SU-DHL-6 (cell line): Measurements from ENCODE around the gene MPPED2.

Experiments used
- H2AFZ ChIP-seq: fragments of 200-600 bp; sonication (generic); 2 replicates; pipeline ENCODE4 v1.6.1; 2014; ENCODE audit warnings: low read depth, mild to moderate bottlenecking, moderate library complexity, mixed read lengths, antibody characterized with exemption, low read length; ENCODE audit not compliant: severe bottlenecking
- H3F3A ChIP-seq: fragments of 200-600 bp; shearing (Covaris generic); 2 replicates; pipeline ENCODE4 v1.6.0; 2016; ENCODE audit warnings: antibody characterized with exemption, mild to moderate bottlenecking; ENCODE audit not compliant: insufficient read depth
- H3K27ac ChIP-seq: fragments of 200-600 bp; sonication (generic); 2 replicates; pipeline ENCODE4 v1.5.1; 2016; ENCODE audit warnings: low read depth, mild to moderate bottlenecking, low read length, moderate library complexity, mixed read lengths
- H3K27me3 ChIP-seq: fragments of 200-600 bp; sonication (generic), shearing (Covaris generic); 2 replicates; pipeline ENCODE4 v1.6.0; 2014; ENCODE audit warnings: mild to moderate bottlenecking, low read length
- H3K36me3 ChIP-seq: fragments of 200-600 bp; sonication (generic); 2 replicates; pipeline ENCODE4 v1.6.1; 2014; ENCODE audit warnings: mild to moderate bottlenecking, low read length, mixed read lengths
- H3K4me2 ChIP-seq: fragments of 300-600, 200-600 bp; shearing (Covaris generic), sonication (generic); 2 replicates; pipeline ENCODE4 v1.6.0; 2014; ENCODE audit warnings: low read length, low read depth, mild to moderate bottlenecking; ENCODE audit not compliant: poor library complexity, severe bottlenecking
- H3K4me3 ChIP-seq: fragments of 200-600 bp; sonication (generic); 2 replicates; pipeline ENCODE4 v1.5.1; 2014; ENCODE audit warnings: antibody characterized with exemption, low read length, mild to moderate bottlenecking, mixed read lengths; ENCODE audit not compliant: insufficient read depth, poor library complexity, severe bottlenecking
- H3K79me2 ChIP-seq: fragments of 200-600 bp; sonication (generic); 2 replicates; pipeline ENCODE4 v1.6.1; 2014; ENCODE audit warnings: mild to moderate bottlenecking, low read length, moderate library complexity; ENCODE audit not compliant: insufficient read depth
- H3K9ac ChIP-seq: fragments of 200-600 bp; sonication (generic); 2 replicates; pipeline ENCODE4 v1.7.0; 2014; ENCODE audit warnings: mild to moderate bottlenecking, low read length
- H3K9me2 ChIP-seq: fragments of 200-600 bp; sonication (generic); replicated peaks from 2 replicates; pipeline ENCODE4 v1.6.1; 2014; ENCODE audit warnings: low read length; ENCODE audit not compliant: insufficient read depth
- H3K9me3 ChIP-seq: fragments of 200-600 bp; sonication (generic); 2 replicates; pipeline ENCODE4 v1.6.1; 2014; ENCODE audit warnings: low read length, mixed read lengths; ENCODE audit not compliant: insufficient read depth
- H4K20me1 ChIP-seq: fragments of 200-600 bp; sonication (generic); 2 replicates; pipeline ENCODE4 v1.6.1; 2014; ENCODE audit warnings: low read depth, mild to moderate bottlenecking, antibody characterized with exemption, low read length, moderate library complexity, mixed read lengths
- EZH2phosphoT487 ChIP-seq: fragments of 200-600 bp; sonication (generic), shearing (Covaris generic); conservative IDR thresholded peaks from 2 replicates; pipeline ENCODE4 v1.6.1; 2018; ENCODE audit warnings: mild to moderate bottlenecking, antibody characterized with exemption, low read length, moderate library complexity, mixed read lengths
- TF ChIP-seq, protein P1 (sequence below): fragments of 200-600 bp; sonication (generic); IDR thresholded peaks from one replicate; pipeline ENCODE4 v1.5.1; 2017; ENCODE audit warnings: antibody characterized with exemption, mild to moderate bottlenecking, low read length, moderate library complexity; ENCODE audit not compliant: insufficient read depth, poor library complexity, severe bottlenecking

Gene MPPED2

DNA sequence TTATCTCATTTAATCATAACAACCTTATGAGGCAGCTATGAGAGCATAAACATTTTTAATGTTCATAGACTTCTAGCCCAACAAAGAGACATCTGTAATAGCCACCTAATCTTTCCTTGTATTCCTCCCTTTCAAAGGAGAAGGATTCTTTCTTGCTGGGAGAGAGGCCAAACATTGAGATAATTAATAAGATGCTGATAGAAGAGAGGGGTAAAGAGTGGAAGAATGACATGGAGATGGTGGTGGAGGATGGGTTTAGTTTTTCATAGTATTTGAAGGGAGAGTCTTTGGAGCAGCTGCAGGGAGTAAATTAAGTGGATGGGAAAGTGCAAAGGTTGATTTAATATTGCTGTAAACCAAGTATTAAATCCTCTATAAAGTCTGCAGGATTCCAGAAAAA lies 205.3 kb downstream of the MPPED2 start:
- no peaks in the 10 kb centered on the region for H3K36me3 ChIP-seq
- no peak overlapping the region for H2AFZ ChIP-seq
- no peaks in the 10 kb centered on the region for H3K27me3 ChIP-seq
- H3K9me3 ChIP-seq: no peaks in the 10 kb centered on the region
- H3K9ac ChIP-seq: no peak overlapping the region
- no peaks in the 10 kb centered on the region for H3K79me2 ChIP-seq
- no peak overlapping the region for H3K4me2 ChIP-seq
- no peak overlapping the region for H3K4me3 ChIP-seq
- no peaks in the 10 kb centered on the region for H4K20me1 ChIP-seq
- no peaks in the 10 kb centered on the region for H3K9me2 ChIP-seq
- no peaks in the 10 kb centered on the region for H3F3A ChIP-seq
- TF ChIP-seq, protein P1, sequence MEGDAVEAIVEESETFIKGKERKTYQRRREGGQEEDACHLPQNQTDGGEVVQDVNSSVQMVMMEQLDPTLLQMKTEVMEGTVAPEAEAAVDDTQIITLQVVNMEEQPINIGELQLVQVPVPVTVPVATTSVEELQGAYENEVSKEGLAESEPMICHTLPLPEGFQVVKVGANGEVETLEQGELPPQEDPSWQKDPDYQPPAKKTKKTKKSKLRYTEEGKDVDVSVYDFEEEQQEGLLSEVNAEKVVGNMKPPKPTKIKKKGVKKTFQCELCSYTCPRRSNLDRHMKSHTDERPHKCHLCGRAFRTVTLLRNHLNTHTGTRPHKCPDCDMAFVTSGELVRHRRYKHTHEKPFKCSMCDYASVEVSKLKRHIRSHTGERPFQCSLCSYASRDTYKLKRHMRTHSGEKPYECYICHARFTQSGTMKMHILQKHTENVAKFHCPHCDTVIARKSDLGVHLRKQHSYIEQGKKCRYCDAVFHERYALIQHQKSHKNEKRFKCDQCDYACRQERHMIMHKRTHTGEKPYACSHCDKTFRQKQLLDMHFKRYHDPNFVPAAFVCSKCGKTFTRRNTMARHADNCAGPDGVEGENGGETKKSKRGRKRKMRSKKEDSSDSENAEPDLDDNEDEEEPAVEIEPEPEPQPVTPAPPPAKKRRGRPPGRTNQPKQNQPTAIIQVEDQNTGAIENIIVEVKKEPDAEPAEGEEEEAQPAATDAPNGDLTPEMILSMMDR: no peak
- no peak for TF ChIP-seq EZH2phosphoT487
- H3K27ac ChIP-seq: no peak overlapping the region

DNA sequence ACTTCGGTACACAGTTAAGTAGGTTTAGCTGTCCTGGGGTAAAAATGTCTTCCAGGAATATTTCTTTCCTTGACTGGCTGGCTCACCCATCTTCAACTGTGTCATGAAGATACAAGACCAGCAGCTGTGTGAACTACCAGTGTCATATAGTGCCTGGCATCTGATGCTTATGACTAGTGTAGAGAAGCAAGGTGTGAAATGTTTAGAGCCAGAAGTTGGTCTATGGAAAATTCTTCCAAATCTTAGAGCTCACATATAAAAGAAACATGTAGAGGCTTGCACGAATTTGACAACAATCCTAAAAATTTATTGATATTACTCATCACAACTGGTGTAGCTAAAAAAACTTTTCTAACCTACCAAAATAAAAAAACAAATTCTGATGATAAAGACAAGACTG lies 208.8 kb downstream of the MPPED2 start:
- H3K9ac ChIP-seq: no peak overlapping the region
- TF ChIP-seq, protein P1: no peak
- no peak for TF ChIP-seq EZH2phosphoT487
- no peak overlapping the region for H3K4me2 ChIP-seq
- no peaks in the 10 kb centered on the region for H3K9me3 ChIP-seq
- H4K20me1 ChIP-seq: no peaks in the 10 kb centered on the region
- no peak overlapping the region for H3K27ac ChIP-seq
- no peak overlapping the region for H2AFZ ChIP-seq
- no peaks in the 10 kb centered on the region for H3F3A ChIP-seq
- H3K4me3 ChIP-seq: no peak overlapping the region
- no peaks in the 10 kb centered on the region for H3K36me3 ChIP-seq
- no peaks in the 10 kb centered on the region for H3K9me2 ChIP-seq
- no peaks in the 10 kb centered on the region for H3K79me2 ChIP-seq
- H3K27me3 ChIP-seq: no peaks in the 10 kb centered on the region

DNA sequence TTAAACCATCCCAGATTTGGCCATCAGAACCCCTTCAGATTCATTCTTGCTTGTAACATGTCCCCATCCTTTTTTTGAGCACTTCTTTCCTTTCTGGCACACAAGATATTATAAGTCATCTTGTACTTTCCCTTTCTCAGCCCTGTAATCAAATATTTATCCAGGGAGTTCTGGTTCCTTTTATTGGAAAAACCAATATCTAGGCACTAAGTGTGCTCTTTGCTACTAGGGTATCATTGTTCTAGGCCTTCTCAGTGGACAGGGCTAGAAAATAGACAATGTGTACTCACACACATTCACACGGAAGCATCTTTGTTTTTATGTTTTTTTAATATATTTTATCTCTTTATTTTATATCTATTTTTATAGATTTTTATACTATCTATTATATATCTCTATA lies 216.0 kb downstream of the MPPED2 start:
- Histone ChIP-seq H3K36me3 (no peaks in the 10 kb centered on the region), H3K4me3 (no peak overlapping the region), H3F3A (no peaks in the 10 kb centered on the region), H3K27me3 (no peaks in the 10 kb centered on the region), H3K79me2 (no peaks in the 10 kb centered on the region), H3K9me3 (no peaks in the 10 kb centered on the region), H3K9ac (no peak overlapping the region), H2AFZ (no peak overlapping the region), H3K4me2 (no peak overlapping the region), H3K27ac (no peak overlapping the region), H3K9me2 (no peaks in the 10 kb centered on the region), H4K20me1 (no peaks in the 10 kb centered on the region)
- TF ChIP-seq, protein P1: no peak
- TF ChIP-seq EZH2phosphoT487: no peak

GRCh38 chr11:30368394-30368793 lies 217.8 kb downstream of the MPPED2 start:
- no peak overlapping the region for H3K4me2 ChIP-seq
- H2AFZ ChIP-seq: no peak overlapping the region
- H3K9me2 ChIP-seq: no peaks in the 10 kb centered on the region
- H3K4me3 ChIP-seq: no peak overlapping the region
- H4K20me1 ChIP-seq: no peaks in the 10 kb centered on the region
- no peaks in the 10 kb centered on the region for H3K79me2 ChIP-seq
- no peak for TF ChIP-seq EZH2phosphoT487
- TF ChIP-seq, protein P1: no peak
- no peaks in the 10 kb centered on the region for H3K27me3 ChIP-seq
- H3K9ac ChIP-seq: no peak overlapping the region
- H3K9me3 ChIP-seq: no peaks in the 10 kb centered on the region
- no peak overlapping the region for H3K27ac ChIP-seq
- no peaks in the 10 kb centered on the region for H3F3A ChIP-seq
- no peaks in the 10 kb centered on the region for H3K36me3 ChIP-seq
